T-helper 2 cell (primary cell): ENCODE data around the gene EXD3.
"Not testable (repeated sequence)": the region's sequence is repeated elsewhere in the genome, so short reads cannot be mapped to it uniquely, and the experiment has no call there.

Source experiments
- DNase-seq, 5 experiments: peaks; one replicate each; pipeline versions ENCODE4 v3.0.0 to v3.0.0-alpha.2; 2012 to 2022

The EXD3 gene

DNA sequence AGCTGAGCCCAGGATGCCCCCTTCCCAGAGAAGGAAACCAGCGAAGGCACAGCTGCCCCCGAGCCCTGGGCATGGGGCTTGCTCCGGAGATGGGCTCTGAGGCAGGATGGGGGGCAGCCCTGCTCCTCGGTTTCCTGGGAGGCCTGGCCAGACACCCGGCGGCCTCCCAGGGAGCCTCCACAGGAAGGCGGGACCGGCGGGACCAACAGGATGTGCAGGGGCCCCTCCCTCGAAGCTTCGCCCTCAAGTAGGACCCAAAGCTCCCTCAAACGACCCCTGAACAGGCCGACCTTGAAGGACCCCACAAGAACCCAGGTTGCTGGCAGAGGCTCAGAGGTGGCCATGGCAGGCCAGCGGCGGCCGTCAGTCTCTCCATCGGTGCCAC, 11.7 kb downstream of the EXD3 start:
- DNase-seq = no peak

DNA sequence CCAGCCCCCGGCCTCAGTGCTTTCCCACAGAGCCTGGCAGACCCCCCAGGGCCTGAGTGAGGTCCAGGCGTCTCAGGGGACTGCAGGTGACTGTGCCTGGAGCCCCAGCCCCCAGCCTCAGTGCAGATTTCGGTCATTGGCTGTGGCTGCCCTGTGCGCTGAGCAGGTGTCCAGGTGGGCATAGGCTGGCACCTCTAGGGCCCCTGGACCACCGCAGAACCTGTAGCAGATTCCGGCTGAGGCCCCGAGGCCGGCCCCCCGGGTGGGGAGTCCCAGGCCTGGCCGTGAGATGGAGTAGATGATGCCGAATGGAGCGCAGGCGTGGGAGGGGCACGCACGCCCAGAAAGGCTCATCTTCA, 12.1 kb downstream of the EXD3 start:
- no peak for DNase-seq

DNA sequence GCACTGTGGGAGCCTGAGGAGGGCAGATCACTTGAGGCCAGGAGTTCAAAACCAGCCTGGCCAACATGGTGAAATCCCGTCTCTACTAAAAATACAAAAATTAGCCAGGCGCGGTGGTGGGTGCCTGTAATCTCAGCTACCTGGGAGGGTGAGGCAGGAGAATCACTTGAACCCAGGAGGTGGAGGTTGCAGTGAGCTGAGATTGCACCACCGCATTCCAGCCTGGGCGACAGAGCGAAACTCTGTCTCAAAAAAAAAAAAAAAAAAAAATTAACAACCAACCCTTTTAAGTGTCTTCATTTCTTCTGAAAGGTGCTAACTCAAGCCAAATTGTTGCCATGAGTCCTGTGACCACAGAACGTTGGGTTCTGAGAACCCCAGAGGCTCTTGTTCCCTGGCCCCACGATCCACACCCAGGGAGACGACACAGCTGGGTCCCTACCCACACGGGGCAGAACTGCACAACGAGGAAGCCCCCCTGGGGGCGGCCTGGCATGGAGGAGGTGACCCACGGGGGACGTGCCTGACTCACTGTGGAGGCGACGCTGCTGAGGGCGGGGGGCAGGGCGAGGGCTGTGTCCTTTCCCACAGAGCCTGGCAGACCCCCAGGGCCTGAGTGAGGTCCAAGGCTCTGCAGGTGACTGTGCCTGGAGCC, 12.6 kb downstream of the EXD3 start:
- not testable (repeated sequence) for DNase-seq

DNA sequence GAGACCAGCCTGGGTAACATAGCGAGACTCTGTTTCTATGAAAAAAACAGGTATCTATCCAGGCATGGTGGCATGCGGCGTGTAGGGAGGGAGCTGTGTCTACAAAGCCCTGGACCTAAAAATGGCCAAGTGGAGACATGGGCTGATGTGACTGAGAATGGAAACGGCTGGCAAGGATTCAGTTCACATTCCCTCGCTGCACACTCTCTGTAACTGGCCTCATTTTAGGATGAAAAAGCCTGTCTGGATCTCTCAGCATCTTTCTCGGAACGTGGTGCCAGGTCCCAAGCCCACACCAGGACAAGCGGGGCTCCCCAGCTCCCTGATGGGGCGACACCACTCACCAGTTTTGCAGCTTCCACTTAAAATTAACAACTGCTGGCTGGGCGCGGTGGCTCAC, 13.4 kb downstream of the EXD3 start:
- no peak for DNase-seq

DNA sequence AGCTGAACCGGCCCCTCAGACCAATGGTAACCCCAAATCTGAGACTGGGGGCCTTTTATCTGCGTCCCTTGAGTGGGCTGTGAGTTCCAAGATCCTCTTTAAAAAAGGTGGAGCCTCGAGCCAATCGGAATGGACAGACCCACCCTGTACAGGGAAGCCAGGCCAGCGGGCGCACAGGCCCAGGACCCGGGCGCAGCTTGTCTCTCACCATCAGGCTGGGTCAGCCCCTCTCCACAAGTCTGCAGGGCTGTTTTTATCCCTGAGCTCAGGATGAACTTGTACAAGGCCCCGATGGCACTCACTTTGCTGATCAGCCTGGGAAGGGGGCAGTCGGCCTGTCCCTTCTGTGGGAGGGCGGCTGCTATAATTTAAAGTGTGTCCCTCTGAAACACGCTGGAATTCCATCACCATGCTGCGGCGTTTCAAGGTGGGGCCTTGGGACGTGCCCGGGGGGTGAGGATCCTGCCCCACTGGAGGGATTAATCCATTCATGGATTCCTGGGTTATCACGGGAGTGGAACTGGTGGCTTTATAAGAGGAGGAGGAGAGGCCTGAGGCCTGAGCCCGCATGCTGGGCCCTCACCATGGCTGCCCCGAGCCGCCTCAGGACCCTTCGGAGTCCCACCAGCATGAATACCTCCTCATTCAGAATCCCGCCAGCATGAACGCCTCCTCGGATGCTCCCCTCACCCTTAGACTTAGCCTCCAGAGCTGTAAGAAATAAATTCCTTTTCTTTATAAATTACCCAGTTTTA, 14.1 kb downstream of the EXD3 start:
- no peak for DNase-seq

DNA sequence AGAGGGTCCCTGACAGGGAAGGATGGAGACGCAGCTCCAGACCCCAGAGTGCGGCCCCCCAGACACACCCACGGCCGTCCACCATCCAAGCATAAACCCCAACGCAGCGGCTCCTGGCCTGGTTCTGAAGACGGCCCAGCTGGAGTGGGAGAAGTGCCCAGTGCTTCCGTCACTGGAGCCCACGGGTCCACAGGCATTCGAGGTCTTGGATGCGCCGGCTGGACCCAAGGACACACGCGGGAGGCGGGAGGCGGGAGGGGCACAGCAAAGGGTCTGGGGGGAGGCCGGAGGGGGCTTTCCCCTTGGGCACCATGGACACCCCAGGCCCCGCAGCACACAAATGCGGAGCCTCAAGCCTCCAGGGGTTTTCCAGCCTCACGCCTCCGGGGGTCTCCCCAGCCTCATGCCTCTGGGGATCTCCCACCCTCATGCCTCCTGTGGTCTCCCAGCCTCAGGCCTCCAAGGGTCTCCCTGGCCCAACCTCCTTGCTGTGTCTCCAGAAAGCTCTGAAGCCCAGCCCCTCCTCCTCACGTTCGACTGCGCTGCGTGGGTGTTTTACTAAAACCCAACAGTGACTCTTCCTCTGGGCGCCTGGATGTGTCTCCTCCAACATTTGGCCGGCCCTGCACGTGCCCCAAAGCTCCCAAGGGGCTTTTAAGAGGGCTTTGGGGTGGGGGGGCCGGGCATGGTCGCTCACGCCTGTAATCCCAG, 15.2 kb downstream of the EXD3 start:
- DNase-seq = no peak

DNA sequence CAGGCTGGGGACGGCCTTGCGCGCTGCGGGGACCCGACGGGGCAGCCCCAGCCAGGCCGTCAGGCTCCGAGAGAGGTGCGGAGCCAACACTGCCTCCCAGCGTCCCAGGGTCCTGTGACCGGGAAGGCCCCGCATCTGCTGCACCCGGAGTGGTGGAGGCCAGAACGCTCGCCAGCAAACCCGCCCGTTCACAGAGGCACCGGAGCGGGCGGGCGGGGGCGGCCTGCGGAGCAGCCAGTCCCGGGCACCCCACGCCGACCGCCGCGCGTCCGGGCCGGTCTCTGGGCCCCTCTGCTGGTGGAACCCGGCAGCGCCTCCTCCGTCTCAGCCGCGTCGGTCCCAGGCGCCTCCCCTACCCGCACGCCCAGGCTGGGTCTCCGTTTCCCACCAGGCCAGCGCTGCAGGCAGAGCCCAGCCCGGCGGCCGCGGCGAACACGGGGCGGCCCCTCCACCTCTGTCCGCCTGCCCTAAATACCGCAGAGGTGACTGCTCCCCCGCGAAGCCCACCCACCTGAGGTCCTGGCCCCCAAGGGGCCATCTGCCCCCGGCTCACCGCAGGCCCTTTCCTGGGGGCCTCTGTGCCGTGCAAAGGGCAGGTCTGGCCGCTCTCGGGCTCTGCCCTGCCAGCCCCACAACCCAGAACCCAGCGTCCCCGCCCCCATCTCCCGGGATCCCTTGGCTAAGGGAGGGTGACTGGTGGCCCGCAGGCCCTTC, 15.9 kb downstream of the EXD3 start:
- peak; percentile 12 to 74 (median 46) for DNase-seq

DNA sequence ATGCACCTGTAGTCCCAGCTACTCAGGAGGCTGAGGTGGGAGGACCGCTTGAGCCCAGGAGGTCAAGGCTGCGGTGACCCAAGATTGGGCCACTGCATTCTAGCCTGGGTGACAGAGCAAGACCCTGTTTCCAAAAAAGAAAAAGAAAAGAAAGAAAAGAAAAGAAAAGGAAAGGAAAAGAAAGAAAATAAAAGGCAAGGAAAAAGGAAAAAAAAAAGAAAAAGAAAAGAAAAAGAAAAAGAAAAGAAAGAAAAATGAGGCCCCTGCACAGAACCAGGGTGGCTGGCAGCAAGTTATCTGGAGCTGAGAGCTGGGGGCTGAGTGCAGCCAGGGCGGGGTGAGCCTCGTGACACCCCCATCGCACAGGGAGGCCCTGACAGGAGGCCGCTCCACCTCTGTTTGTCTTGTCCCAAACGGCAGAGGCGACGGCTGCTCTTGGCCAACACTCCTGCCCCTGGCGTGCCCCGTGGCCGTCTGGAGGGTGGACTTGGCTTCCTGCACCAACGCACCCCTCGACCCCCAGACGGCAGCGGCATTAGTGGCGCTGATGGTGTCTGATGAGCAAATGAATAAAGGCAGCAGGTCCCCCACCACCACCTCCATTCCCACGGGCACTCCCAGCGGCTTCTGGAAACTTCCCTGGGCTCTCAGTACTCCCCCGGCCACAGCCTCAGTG, 16.7 kb downstream of the EXD3 start:
- no peak for DNase-seq

DNA sequence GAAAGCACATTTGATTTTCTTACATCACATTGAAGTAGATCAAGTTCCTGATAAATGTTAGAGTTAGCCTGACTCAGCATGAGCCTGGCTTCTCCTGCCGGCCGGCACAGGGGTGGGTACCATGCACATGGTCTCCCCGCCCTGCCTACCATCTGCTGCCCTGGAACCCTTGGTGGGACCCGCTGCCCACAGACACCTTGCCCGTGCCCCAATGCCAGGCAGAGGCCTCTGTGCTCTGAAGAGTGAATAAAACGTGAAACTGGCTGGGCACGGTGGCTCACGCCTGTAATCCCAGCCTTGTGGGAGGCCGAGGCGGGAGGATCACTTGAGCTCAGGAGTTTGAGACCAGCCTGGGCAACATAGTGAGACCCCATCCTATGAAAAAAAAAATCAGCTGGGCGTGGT, 17.3 kb downstream of the EXD3 start:
- no peak for DNase-seq

DNA sequence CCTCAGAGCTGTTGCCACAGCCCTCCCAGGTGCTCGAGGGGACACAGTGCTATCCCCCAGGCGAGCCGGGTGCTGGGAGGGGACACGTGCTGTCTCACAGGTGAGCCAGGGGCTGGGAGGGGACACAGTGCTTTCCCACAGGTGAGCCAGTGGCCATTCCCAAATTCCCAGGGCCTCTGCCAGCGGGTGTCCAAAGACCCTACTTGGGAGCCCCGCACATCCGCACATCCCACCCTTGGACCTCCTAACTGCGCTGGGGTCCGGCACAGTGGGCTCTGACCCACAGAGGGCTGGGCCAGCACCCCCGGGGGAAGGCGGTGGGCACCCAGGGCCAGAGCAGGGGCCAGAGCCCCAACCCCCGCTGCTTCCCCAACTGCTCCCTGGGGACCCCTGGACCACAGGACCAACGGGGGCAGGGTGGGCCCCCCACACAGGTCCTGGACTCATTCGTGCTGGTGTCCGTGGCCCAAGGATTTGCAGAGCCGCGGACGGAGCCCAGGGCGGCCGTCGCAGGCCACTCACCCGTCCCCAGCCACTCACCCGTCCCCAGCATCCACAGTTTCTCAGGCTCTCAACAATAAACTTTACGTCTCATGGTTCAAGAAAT, 17.9 kb downstream of the EXD3 start:
- DNase-seq = no peak

DNA sequence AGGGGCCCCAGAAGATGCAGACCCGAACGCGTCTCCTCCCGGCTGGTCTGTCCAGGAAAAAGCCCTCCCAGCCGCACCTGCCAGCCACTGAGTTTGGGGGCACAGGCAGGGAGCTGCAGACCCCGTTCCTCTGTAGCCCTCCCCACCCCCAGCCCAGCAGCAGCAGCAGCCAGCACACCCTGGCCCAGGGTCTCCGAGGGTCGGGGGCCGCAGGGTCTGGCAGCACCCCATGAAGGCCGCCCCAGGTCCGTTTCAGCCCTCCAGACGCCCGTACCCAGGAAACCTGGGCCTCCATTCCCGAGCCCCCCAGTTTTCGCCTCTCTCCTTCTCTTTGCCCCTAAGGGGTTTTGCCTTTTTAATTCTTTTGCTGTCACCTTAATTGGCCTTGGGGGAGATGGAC, 19.7 kb downstream of the EXD3 start:
- DNase-seq = no peak

DNA sequence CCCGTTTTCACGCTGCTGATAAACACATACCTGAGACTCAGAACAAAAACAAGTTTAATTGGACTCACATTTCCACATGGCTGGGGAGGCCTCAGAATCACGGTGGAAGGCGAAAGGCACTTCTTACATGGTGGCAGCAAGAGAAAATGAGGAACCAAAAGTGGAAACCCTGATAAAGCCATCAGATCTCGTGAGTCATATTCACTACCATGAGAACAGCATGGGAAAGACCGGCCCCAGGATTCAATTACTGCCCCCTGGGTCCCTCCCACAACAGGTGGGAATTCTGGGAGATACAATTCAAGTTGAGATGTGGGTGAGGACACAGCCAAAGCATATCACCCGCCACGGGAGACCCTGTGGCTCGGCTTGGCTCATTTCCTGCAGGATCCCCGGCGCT, 20.2 kb downstream of the EXD3 start:
- no peak for DNase-seq

DNA sequence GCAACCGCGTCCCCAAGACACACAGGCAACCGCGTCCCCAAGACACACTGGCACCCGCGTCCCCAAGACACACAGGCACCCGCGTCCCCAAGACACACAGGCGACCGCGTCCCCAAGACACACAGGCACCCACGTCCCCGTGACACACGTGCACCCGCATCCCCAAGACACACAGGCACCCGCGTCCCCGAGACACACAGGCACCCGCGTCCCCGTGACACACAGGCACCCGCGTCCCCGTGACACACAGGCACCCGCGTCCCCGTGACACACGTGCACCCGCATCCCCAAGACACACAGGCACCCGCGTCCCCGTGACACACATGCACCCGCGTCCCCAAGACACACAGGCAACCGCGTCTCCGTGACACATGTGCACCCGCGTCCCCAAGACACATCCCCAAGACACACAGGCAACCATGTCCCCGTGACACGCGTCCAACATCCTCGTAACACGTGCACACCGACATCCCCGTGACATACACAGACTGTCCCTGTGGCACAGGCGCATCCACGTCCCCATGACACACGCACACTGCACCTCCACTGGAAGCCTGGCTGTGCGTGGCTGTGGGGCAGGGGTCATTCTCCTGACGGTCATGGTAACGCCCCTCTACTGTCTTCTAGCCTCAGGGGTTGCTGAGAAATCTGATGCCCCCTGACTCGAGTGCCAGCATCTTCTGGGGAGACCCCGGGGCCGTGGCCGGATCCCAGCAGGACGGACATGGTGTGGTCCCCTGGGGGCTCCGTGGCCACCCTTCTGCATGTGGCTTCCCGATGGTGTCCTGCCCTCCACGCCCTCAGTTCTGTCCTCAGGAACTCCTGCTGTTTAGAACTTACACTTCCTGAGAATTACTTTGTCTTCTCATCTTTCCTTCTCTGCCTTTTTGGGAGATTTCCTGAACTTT, 24.1 kb downstream of the EXD3 start:
- no peak for DNase-seq

DNA sequence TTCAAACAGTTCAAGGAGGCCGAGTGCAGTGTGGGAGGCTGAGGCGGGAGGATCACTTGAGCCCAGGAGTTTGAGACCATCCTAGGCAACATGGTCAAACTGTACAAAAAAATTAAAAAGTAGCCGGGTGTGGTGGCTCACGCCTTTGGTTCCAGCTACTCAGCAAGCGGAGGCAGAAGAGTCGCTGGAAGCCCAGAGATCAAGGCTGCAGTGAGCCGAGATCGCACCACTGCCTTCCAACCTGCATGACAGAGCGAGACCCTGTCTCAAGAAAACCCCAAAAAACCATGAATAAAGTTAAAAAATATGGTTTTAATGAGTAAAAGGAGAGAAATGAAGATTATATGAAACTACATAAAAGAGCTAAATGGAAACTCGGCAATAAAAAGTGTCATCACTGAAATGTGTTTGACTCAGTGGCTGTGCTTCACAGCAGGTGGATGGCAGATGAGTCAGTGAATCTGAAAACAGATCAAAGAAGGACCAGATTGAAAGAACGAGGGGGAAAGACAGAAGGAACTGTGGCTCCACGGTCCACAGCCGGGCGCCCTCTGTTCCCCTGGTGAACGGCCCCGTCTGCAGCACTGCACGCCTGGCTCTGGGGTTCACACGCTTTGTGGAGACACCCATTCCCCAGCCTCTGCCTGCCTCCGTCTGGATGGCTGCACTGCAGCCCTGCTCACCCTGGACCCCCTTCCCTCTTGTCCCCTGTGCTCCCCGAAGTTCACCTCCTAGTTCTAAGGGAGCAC, 25.1 kb downstream of the EXD3 start:
- DNase-seq = peak in 1 of 5 experiments; percentile 19

DNA sequence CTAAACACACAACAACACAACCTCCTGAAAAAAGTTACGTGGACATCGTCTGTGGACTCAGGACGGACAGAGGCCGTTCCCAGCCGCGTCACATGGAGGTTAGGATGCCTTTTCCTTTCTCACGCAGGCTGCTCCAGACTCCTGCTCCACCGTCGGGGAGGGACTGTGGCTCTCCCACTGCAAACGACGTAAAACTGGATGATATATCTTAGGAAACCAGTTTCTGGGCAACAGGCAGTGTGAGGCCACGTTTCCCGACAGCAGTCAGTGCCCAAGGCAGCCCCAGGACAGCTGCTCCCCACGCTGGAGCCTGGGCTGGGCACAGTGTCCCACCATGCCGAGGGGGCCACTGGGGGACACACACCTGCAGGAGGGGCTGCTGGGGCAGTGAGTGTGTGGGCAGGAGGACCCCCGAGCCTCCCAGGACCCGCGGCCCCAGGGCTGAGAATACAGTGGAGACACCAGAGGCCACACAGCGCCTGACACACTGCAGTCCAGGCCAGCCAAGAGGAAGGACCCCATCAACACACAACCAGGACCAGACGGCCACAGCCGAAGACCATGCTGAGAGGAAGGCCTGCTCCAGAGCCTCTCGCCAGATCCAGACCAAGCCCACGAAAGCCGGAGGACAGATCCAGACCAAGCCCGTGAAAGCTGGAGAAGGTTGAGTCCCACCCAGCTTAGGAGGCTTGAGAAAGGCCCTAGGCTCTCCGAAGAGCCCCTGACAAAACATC, 26.2 kb downstream of the EXD3 start:
- no peak for DNase-seq

DNA sequence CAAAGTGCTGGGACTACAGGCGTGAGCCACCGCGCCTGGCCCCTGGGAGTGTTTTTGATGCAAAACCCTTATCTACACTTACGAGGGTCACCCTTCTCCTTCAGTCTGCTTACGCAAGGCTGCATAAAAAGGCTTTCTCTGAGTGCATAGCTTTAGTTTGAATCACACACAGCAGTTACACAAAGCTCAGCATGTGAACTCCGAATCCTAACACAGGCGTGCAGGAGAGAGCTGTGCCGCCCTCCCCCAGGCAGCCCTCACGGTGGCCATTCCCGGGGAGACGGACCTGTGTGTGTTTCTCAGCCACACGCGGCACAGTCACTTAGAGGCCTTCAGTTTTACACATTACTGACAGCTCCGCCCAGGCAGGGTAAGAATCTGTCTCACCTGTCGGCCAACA, 26.7 kb downstream of the EXD3 start:
- DNase-seq = no peak

DNA sequence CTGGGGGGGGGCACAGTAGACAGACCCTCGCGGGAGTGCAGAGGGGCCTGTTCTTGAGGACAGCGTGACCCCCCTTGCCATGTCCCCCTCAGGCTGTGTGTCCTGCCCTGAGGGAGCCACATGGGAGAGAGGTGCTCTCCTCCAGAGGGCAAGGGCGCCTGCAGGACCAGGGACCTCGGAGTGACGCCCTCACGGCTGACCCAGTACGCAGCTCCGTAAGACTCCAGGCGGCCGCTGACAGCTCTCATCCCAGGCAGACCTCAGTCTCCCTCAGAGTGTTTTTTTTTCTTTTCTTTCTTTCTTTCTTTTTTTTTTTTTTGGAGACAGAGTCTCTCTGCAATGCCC, 27.3 kb downstream of the EXD3 start:
- no peak for DNase-seq

DNA sequence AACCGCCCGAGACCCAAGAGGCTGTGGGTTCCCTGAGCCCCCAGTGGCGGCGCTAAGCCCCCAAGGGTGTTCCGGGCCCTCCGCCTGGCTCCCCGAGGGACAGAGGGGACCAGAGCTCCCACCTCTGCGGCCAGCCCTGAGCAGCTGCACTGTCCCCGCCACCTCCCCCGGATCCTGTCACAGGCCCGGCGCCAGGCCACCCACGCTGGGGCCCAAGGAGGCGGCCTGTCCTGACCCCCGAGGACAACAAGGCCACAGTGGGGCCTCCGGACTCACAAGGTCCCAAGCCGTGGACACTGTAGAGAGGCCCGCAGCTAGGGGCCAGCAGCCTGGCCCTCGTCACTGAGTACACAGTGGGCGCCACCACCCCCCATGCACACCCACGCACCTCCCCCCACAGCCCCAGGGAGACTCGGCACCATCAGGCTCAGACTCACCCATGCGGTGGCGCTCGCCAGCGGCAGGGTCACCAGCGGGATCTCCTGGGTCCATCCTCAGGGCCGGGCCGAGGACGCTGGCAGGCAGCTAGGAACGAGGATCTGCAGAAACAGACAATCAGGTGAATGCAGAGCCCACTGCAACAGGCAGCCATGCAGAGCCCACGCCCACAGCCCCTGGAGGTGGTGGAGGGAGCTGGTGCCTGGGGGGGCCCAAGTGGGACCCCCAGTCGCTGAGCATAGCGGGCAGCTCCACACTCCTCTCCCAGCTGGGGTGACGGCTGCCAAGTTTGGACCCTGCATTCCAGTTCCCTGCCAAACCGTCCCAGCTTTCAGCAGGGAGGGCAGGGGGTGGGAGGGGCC, 27.9 kb downstream of the EXD3 start:
- DNase-seq = no peak
